H9 (cell line): Measurements from ENCODE around the gene PRKCA. TPM values are rescaled to one million over a fixed set of nuclear protein-coding genes. Genes with fewer than 3 reads are reported as not detected.

ENCODE experiments used
- DNase-seq: peaks from one replicate; pipeline ENCODE4 v3.0.0-alpha.2; 2017
- H2AFZ ChIP-seq: one replicate; pipeline ENCODE4 v1.6.1; 2013; ENCODE audit warnings: mild to moderate bottlenecking, low read length, control low read depth, moderate library complexity
- H2AK5ac ChIP-seq: 2 replicates; pipeline ENCODE4 v1.6.1; 2013; ENCODE audit warnings: low read length, control low read depth, mixed read lengths; ENCODE audit not compliant: insufficient read length
- H2BK120ac ChIP-seq: one replicate; pipeline ENCODE4 v1.6.1; 2013; ENCODE audit warnings: low read depth, mild to moderate bottlenecking, low read length, control low read depth, inconsistent platforms; ENCODE audit not compliant: poor library complexity, severe bottlenecking
- H2BK12ac ChIP-seq: 2 replicates; pipeline ENCODE4 v1.6.1; 2013; ENCODE audit warnings: low read length, control low read depth, mixed read lengths, low read depth; ENCODE audit not compliant: insufficient read length
- H2BK15ac ChIP-seq: 2 replicates; pipeline ENCODE4 v1.6.1; 2013; ENCODE audit warnings: low read depth, low read length, control low read depth
- H2BK20ac ChIP-seq: one replicate; pipeline ENCODE4 v1.6.1; 2013; ENCODE audit warnings: low read depth, mild to moderate bottlenecking, low read length, control low read depth, inconsistent platforms; ENCODE audit not compliant: poor library complexity, severe bottlenecking
- H2BK5ac ChIP-seq: 2 replicates; pipeline ENCODE4 v1.6.1; 2013; ENCODE audit warnings: low read length, control low read depth, mixed read lengths; ENCODE audit not compliant: insufficient read length
- H3K14ac ChIP-seq: 2 replicates; pipeline ENCODE4 v1.6.1; 2013; ENCODE audit warnings: low read length, control low read depth; ENCODE audit not compliant: insufficient read depth
- H3K18ac ChIP-seq: 2 replicates; pipeline ENCODE4 v1.6.1; 2013; ENCODE audit warnings: low read depth, mild to moderate bottlenecking, mixed read lengths, low read length, control low read depth; ENCODE audit not compliant: insufficient read length
- H3K23ac ChIP-seq: 2 replicates; pipeline ENCODE4 v1.6.1; 2013; ENCODE audit warnings: low read length, control low read depth, mixed read lengths, low read depth; ENCODE audit not compliant: insufficient read length
- H3K23me2 ChIP-seq: 2 replicates; pipeline ENCODE4 v1.6.1; 2013; ENCODE audit warnings: low read depth, mild to moderate bottlenecking, mixed read lengths, low read length, control low read depth; ENCODE audit not compliant: insufficient read length, poor library complexity, severe bottlenecking
- H3K27ac ChIP-seq: 2 replicates; pipeline ENCODE4 v1.5.1; 2013; ENCODE audit warnings: low read length, control low read depth, mixed read lengths, low read depth; ENCODE audit not compliant: insufficient read length
- H3K27me3 ChIP-seq: 2 replicates; pipeline ENCODE4 v1.6.1; 2013; ENCODE audit warnings: low read length, control low read depth, inconsistent platforms; ENCODE audit not compliant: insufficient read depth
- H3K4ac ChIP-seq: 2 replicates; pipeline ENCODE4 v1.6.1; 2013; ENCODE audit warnings: low read depth, mild to moderate bottlenecking, control low read depth, inconsistent platforms, low read length, moderate library complexity
- H3K4me1 ChIP-seq: 2 replicates; pipeline ENCODE4 v1.6.1; 2013; ENCODE audit warnings: low read length, control low read depth, inconsistent platforms; ENCODE audit not compliant: insufficient read depth
- H3K4me2 ChIP-seq: 2 replicates; pipeline ENCODE4 v1.6.1; 2013; ENCODE audit warnings: low read length, control low read depth, mixed read lengths; ENCODE audit not compliant: insufficient read length, insufficient read depth
- H3K56ac ChIP-seq: 2 replicates; pipeline ENCODE4 v1.6.1; 2013; ENCODE audit warnings: low read depth, mild to moderate bottlenecking, mixed read lengths, low read length, control low read depth; ENCODE audit not compliant: insufficient read length
- H3K79me1 ChIP-seq: 2 replicates; pipeline ENCODE4 v1.6.1; 2013; ENCODE audit warnings: low read depth, mild to moderate bottlenecking, moderate library complexity, low read length, control low read depth, inconsistent platforms; ENCODE audit not compliant: insufficient read depth, poor library complexity, severe bottlenecking
- H3K79me2 ChIP-seq: 2 replicates; pipeline ENCODE4 v1.6.1; 2013; ENCODE audit warnings: low read length, control low read depth, inconsistent platforms; ENCODE audit not compliant: insufficient read depth
- H3K9ac ChIP-seq: 2 replicates; pipeline ENCODE4 v1.6.1; 2013; ENCODE audit warnings: low read length, control low read depth, mixed read lengths; ENCODE audit not compliant: insufficient read length; ENCODE audit errors: extremely low read depth
- H3K9me3 ChIP-seq: one replicate; pipeline ENCODE4 v1.6.1; 2013; ENCODE audit warnings: low read depth, low read length, inconsistent platforms; ENCODE audit not compliant: control insufficient read depth
- H3T11ph ChIP-seq: one replicate; pipeline ENCODE4 v1.6.1; 2013; ENCODE audit warnings: mild to moderate bottlenecking, low read length, control low read depth, inconsistent platforms
- H4K20me1 ChIP-seq: one replicate; pipeline ENCODE4 v1.6.1; 2013; ENCODE audit not compliant: control insufficient read depth, insufficient read length, insufficient read depth
- H4K5ac ChIP-seq: 2 replicates; pipeline ENCODE4 v1.6.1; 2013; ENCODE audit warnings: low read depth, mild to moderate bottlenecking, mixed read lengths, low read length, control low read depth; ENCODE audit not compliant: insufficient read length
- H4K8ac ChIP-seq: replicated peaks from 2 replicates; pipeline ENCODE4 v1.6.1; 2013; ENCODE audit warnings: low read length, control low read depth, mixed read lengths, low read depth; ENCODE audit not compliant: insufficient read length
- H4K91ac ChIP-seq: 2 replicates; pipeline ENCODE4 v1.6.1; 2013; ENCODE audit warnings: low read depth, mild to moderate bottlenecking, moderate library complexity, mixed read lengths, low read length, control low read depth; ENCODE audit not compliant: insufficient read length
- H3K27ac Mint-ChIP-seq, 3 experiments: 2 replicates in 2 of 3; 3 replicates in 1 of 3; pipeline ENCODE4 v1.8.0; 2020 to 2021; ENCODE audit warnings: mixed read lengths in 3 of 3, mild to moderate bottlenecking in 1 of 3, moderate library complexity in 1 of 3
- H3K27me3 Mint-ChIP-seq: 2 replicates; pipeline ENCODE4 v1.8.0; 2021; ENCODE audit warnings: low read depth, mild to moderate bottlenecking, moderate library complexity, mixed read lengths
- H3K36me3 Mint-ChIP-seq, 3 experiments: 2 replicates in 2 of 3; 3 replicates in 1 of 3; pipeline ENCODE4 v1.8.0; 2020 to 2021; ENCODE audit warnings: low read depth in 3 of 3, mixed read lengths in 3 of 3; ENCODE audit not compliant: insufficient read depth in 1 of 3
- H3K4me1 Mint-ChIP-seq, 2 experiments: 2 replicates each; pipeline ENCODE4 v1.8.0; 2020; ENCODE audit warnings: mixed read lengths in 2 of 2
- H3K4me3 Mint-ChIP-seq, 2 experiments: 2 replicates in 1 of 2; 3 replicates in 1 of 2; pipeline ENCODE4 v1.8.0; 2020 to 2021; ENCODE audit warnings: mild to moderate bottlenecking in 2 of 2, mixed read lengths in 2 of 2, moderate library complexity in 1 of 2
- H3K9me3 Mint-ChIP-seq, 2 experiments: 2 replicates in 1 of 2; 3 replicates in 1 of 2; pipeline ENCODE4 v1.8.0; 2020; ENCODE audit warnings: mild to moderate bottlenecking in 2 of 2, mixed read lengths in 2 of 2, moderate library complexity in 1 of 2
- WGBS: extraction: QIAGEN DNeasy Blood & Tissue Kit; methylation state at CpG from one replicate; pipeline ENCODE4 v1.1.7; 2013; ENCODE audit warnings: missing lambda C conversion rate, low lambda C conversion rate, mixed read lengths; ENCODE audit not compliant: insufficient read length; ENCODE audit errors: extremely low coverage; 5-methylcytosine and 5-hydroxymethylcytosine counted together
- total RNA-seq: library from RNA; stranded (reverse); gene quantifications from 2 replicates; pipeline ENCODE4 v1.2.1, GENCODE V29; 2021
- TF ChIP-seq, protein P1 (sequence below): fragments of 200-600 bp; sonication (generic); conservative IDR thresholded peaks from 3 replicates; pipeline ENCODE4 v1.8.0; 2021; ENCODE audit warnings: antibody characterized with exemption, mild to moderate bottlenecking

The PRKCA gene
- total RNA-seq, 1 experiment from 2014 or later: 10.5 TPM

DNA sequence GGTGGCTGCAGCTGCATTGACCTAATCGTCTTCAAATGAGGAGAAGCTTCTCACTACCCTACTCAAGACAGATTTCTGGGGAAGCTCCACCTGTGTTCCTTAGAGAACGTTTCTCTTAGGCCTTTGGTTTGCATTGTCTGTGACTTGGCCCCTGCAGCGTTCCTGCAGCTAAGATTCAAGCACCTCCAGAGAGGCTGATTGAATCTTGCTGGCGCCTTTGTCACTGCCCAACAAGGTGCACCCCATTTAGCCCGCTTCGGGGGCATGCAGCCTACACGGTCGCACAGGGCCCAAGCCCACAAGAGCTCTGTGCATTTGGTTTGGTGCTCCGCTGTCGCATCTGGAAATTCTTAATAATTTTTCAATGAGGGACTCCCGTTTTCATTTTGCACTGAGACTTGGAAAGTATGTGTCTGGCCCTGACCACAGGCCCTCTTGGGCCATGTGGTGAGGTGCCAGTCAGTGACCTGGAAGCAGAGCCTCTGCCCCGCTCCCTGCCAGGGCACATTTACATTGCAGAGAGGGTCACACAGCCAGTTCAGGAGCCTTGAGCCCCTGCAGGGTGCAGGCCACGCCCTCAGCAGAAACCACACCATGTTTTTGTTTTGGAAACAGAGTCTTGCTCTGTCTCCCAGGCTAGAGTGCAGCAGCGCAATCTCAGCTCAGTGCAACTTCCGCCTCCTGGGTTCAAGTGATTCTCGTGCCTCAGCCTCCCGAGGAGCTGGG, 481.4 kb downstream of the PRKCA start:
- Histone ChIP-seq H3K23me2 (no peaks in the 10 kb centered on the region), H2BK12ac (no peak overlapping the region), H3K4me1 (peaks cover 7% of the 10 kb centered on the region; the same call in 1 of the 2 replicates), H2AK5ac (no peak overlapping the region), H3K27ac (no peak overlapping the region), H4K20me1 (no peaks in the 10 kb centered on the region), H2BK5ac (no peak overlapping the region), H2BK20ac (no peak overlapping the region), H3K23ac (no peak overlapping the region), H3K4ac (no peak overlapping the region), H4K8ac (no peak overlapping the region), H2BK15ac (no peak overlapping the region), H3K27me3 (no peaks in the 10 kb centered on the region), H3K79me1 (no peaks in the 10 kb centered on the region), H2BK120ac (no peak overlapping the region), H3K14ac (no peak overlapping the region), H3K9ac (no peak overlapping the region), H3K56ac (no peak overlapping the region), H4K5ac (no peak overlapping the region), H4K91ac (no peak overlapping the region), H2AFZ (no peak overlapping the region), H3K18ac (no peak overlapping the region), H3K79me2 (no peaks in the 10 kb centered on the region), H3K9me3 (no peaks in the 10 kb centered on the region), H3K4me2 (no peak overlapping the region), H3T11ph (no peak overlapping the region)
- Mint-ChIP-seq H3K36me3 (no peaks in the 10 kb centered on the region; a peak in 3 of 7 replicates), H3K27ac (peak overlapping the region in 2 of 3 experiments; percentile 19 to 79; a peak in 3 of 7 replicates), H3K4me1 (peaks cover 44 to 52% of the 10 kb centered on the region in 2 experiments), H3K27me3 (no peaks in the 10 kb centered on the region), H3K4me3 (no peak overlapping the region), H3K9me3 (no peaks in the 10 kb centered on the region)
- no CpG with 5 or more reads among the region's 17 CpGs for WGBS
- peak; percentile 51 for DNase-seq
- TF ChIP-seq, protein P1, sequence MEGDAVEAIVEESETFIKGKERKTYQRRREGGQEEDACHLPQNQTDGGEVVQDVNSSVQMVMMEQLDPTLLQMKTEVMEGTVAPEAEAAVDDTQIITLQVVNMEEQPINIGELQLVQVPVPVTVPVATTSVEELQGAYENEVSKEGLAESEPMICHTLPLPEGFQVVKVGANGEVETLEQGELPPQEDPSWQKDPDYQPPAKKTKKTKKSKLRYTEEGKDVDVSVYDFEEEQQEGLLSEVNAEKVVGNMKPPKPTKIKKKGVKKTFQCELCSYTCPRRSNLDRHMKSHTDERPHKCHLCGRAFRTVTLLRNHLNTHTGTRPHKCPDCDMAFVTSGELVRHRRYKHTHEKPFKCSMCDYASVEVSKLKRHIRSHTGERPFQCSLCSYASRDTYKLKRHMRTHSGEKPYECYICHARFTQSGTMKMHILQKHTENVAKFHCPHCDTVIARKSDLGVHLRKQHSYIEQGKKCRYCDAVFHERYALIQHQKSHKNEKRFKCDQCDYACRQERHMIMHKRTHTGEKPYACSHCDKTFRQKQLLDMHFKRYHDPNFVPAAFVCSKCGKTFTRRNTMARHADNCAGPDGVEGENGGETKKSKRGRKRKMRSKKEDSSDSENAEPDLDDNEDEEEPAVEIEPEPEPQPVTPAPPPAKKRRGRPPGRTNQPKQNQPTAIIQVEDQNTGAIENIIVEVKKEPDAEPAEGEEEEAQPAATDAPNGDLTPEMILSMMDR: no peak
